Brain microvascular endothelial cell (primary cell): ENCODE results near the gene SCART1.
"Not testable (repeated sequence)": the region's sequence is repeated elsewhere in the genome, so short reads cannot be mapped to it uniquely, and the experiment has no call there.

Experiments used
- DNase-seq: peaks from one replicate; pipeline ENCODE4 v3.0.0-alpha.2; 2020
- H3K27ac ChIP-seq: fragments of 250-450 bp; sonication (Bioruptor Pico); 2 replicates; pipeline ENCODE4 v1.5.1; 2020; ENCODE audit warnings: mild to moderate bottlenecking, moderate library complexity
- H3K27me3 ChIP-seq: fragments of 250-450 bp; sonication (Bioruptor Pico); replicated peaks from 2 replicates; pipeline ENCODE4 v1.5.1; 2020; ENCODE audit warnings: mild to moderate bottlenecking
- H3K36me3 ChIP-seq: fragments of 250-450 bp; sonication (Bioruptor Pico); replicated peaks from 2 replicates; pipeline ENCODE4 v1.5.1; 2020; ENCODE audit warnings: mild to moderate bottlenecking
- H3K4me3 ChIP-seq: 2 replicates; pipeline ENCODE4 v1.5.1; 2011; ENCODE audit warnings: low read depth, mild to moderate bottlenecking, control low read depth, low read length, moderate library complexity
- CTCF ChIP-seq: IDR thresholded peaks from 2 replicates; pipeline ENCODE4 v1.5.1; 2011; ENCODE audit warnings: low read depth, mild to moderate bottlenecking, moderate library complexity, low read length, control low read depth, inconsistent platforms; ENCODE audit errors: missing control alignments
- in situ Hi-C: cut with HindIII; loops from 2 replicates; pipeline ENCODE4 v1.10.0; 2017; ENCODE audit warnings: low sequenced_read_pairs, low pct_ligation_motif_present

Gene SCART1

DNA sequence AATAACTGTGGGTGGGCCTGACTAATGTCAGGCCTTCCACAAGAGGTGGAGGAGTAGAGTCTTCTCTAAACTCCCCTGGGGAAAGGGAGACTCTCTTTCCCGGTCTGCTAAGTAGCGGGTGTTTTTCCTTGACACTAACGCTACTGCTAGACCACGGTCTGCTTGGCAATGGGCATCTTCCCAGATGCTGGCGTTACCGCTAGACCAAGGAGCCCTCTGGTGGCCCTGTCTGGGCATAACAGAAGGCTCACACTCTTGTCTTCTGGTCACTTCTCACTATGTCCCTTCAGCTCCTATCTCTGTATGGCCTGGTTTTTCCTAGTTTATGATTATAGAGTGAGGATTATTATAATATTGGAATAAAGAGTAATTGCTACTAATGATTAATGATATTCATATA lies 43.6 kb downstream of the SCART1 start:
- H3K27me3 ChIP-seq, DNase-seq, H3K27ac ChIP-seq, in situ Hi-C loops, H3K4me3 ChIP-seq, H3K36me3 ChIP-seq: not testable (repeated sequence)
- TF ChIP-seq CTCF, result peak; percentile 40

DNA sequence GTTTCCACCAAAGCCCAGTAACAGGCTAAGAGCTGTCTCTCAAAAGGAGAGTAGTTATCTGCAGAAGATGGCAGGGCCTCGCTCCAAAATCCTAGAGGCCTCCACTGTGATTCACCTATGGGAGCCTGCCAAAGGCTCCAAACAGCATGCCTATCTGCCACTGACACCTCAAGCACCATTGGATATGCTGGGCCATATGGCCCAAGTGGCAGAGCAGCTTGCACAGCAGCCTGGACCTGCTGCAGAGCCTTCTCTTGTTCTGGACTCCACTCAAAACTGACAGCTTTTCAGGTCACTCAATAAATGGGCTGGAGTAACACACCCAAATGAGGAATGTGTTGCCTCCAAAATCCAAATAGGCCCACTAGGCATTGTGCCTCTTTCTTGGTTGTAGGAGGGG lies 45.4 kb downstream of the SCART1 start:
- H3K4me3 ChIP-seq, in situ Hi-C loops, H3K27me3 ChIP-seq, H3K27ac ChIP-seq, H3K36me3 ChIP-seq, DNase-seq: not testable (repeated sequence)

GRCh38 chr10:133500897-133501296 lies 47.2 kb downstream of the SCART1 start:
- H3K27ac ChIP-seq, H3K27me3 ChIP-seq, in situ Hi-C loops, DNase-seq, H3K4me3 ChIP-seq, H3K36me3 ChIP-seq: not testable (repeated sequence)

DNA sequence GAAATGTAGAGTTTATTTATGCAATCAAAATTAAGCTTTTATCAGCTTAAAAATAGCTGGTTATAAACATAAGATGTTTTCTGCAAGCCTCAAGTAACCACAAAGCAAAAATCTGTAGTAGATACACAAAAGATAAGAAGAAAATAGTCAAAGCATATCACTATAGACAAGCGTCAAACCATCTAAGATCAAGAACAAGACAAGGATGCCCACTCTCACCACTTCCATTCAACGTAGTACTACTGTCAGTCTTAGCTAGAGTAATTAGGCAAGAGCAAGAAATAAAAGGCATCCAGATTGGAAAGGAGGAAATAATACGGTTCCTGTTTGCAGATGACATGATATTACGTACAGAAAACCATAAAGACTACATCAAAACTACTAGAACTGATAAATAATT lies 56.0 kb downstream of the SCART1 start:
- in situ Hi-C loops, result no loop called here
- Histone ChIP-seq H3K4me3 (no peak overlapping the region), H3K27me3 (no peaks in the 10 kb centered on the region), H3K27ac (no peak overlapping the region), H3K36me3 (no peaks in the 10 kb centered on the region)
- TF ChIP-seq CTCF, result no peak
- no peak for DNase-seq

DNA sequence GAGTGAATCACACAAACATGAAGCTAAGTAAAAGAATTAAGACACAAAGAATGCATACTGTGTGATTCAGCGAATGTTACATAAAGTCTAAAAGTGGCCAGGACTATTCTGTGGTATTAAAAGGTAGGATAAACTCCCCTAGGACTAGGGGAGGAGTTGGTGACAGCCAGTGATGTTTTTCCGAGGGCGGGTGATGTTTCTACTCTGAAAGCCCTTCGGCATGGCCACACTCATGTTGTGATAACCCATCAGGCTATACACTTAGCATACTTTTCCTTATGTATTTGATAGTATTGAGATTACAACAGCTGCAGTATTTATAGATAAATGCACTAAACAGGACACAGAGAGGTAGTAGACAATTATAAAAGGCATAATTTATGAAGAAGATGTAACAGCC lies 57.7 kb downstream of the SCART1 start:
- H3K36me3 ChIP-seq, result no peaks in the 10 kb centered on the region
- in situ Hi-C loops, result no loop called here
- no peak overlapping the region for H3K27ac ChIP-seq
- no peaks in the 10 kb centered on the region for H3K27me3 ChIP-seq
- no peak for TF ChIP-seq CTCF
- H3K4me3 ChIP-seq, result no peak overlapping the region
- DNase-seq, result no peak

DNA sequence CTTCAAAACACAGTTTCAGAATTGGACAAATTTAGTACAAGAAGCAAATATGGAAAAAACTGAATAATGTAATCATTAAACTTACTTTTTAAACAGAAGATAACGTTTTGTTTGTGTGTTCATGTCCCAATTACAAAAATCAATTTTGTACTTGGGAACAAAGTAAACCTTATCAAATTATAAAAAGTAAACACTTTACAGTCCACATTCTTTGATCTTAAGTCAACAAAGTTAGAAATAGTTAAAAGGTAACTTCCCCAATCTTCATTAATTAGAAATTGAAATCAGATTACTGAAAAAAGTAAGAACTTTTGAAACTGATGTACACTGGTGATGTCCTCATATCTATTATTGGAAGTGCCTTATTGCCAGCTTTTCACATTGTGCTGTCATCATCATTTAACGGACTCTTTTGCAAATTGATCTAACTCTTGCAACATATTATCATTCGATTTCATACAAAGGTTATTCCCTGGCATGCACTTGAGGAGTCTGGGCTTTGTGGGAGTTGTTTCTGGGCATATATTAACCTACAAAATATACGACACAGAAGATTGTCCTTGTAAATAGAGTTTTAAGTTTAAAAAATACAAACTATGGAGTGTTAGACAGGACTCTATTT lies 58.3 kb downstream of the SCART1 start:
- no peaks in the 10 kb centered on the region for H3K36me3 ChIP-seq
- H3K4me3 ChIP-seq, result no peak overlapping the region
- no peak for DNase-seq
- no peak for TF ChIP-seq CTCF
- no peak overlapping the region for H3K27ac ChIP-seq
- no peaks in the 10 kb centered on the region for H3K27me3 ChIP-seq
- in situ Hi-C loops, result no loop called here

DNA sequence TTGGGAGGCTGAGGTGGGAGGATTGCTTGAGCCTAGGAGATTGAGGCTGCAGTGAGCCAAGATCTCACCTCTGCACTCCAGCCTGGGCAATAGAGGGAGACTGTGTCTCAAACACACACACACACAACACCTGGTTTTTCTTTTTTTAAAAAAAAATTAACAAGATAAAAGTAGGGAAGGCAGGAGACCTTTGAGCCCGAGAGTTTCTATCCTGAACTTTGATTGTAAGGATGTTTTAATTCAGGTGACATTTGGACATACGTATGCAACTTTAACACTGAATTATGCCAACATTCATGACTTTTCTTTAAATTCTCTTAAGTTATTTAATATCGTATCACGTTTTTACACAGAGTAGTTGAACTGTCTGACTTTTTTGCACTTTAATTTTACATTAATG lies 61.7 kb downstream of the SCART1 start:
- Histone ChIP-seq H3K4me3 (no peak overlapping the region), H3K27me3 (no peaks in the 10 kb centered on the region), H3K36me3 (no peaks in the 10 kb centered on the region), H3K27ac (no peak overlapping the region)
- TF ChIP-seq CTCF, result no peak
- DNase-seq, result no peak
- in situ Hi-C loops, result no loop called here
